Left kidney (tissue), 2 donors: ENCODE measurements around the gene LRMDA. TPM values are rescaled to one million over a fixed set of nuclear protein-coding genes. Genes with fewer than 3 reads are reported as not detected.

Source experiments
- DNase-seq: peaks from one replicate; pipeline ENCODE4 v3.0.0-alpha.2; 2013
- polyA plus RNA-seq: library from polyadenylated mRNA; unstranded; fragments of 120-200 nt; gene quantifications from one replicate; pipeline ENCODE4 v1.2.1, GENCODE V29; 2013; ENCODE audit not compliant: insufficient read length

The LRMDA gene
- polyA plus RNA-seq, 1 donor, result 18.0 TPM

GRCh38 chr10:75418293-75418692 lies 13.1 kb upstream of the LRMDA start:
- DNase-seq, result no peak

- DNase-seq, result no peak
These were observed 12.7 kb upstream of the LRMDA start for GRCh38 chr10:75418712-75419111.

- DNase-seq, result no peak
These were observed 8.5 kb upstream of the LRMDA start for GRCh38 chr10:75422913-75423312.

GRCh38 chr10:75424571-75424970 lies 6.9 kb upstream of the LRMDA start:
- no peak for DNase-seq

- DNase-seq, result no peak
These were observed 5.9 kb upstream of the LRMDA start for GRCh38 chr10:75425291-75426079.

- DNase-seq, result no peak
These were observed 4.5 kb upstream of the LRMDA start for GRCh38 chr10:75426880-75427279.

GRCh38 chr10:75427951-75428350 lies 3.5 kb upstream of the LRMDA start:
- no peak for DNase-seq

GRCh38 chr10:75428434-75429158 lies 2.8 kb upstream of the LRMDA start:
- DNase-seq, result no peak

DNA sequence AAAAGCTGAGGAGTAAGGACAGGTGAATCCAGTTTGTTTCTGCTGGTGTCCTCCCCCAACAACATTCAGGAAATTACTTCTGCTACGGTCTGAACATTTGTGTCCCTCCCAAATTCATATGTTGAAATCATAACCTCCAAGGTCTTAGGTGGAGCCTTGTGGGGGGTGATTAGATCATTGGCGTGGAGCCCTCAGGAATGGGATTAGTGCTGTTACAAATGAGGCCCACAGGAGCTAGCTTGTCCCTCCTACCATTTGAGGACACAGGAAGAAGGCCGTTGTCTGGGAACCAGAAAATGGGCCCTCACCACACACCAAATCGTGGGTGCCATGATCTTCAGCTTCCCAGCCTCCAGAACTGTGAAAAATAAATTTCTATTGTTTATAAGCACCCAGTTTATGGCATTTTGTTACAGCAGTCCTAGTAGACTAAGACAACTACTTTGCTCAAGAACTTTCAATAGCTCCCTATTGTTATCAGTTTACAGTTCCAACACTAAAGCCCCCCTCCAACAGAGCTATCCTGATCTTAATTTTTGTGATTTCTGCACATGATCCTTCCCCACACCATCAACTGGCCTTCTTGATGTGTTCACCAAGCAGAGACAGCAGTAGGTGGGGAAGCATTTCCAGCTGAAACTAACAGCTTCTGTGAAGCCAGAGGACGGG lies 2.1 kb upstream of the LRMDA start:
- DNase-seq, result no peak

DNA sequence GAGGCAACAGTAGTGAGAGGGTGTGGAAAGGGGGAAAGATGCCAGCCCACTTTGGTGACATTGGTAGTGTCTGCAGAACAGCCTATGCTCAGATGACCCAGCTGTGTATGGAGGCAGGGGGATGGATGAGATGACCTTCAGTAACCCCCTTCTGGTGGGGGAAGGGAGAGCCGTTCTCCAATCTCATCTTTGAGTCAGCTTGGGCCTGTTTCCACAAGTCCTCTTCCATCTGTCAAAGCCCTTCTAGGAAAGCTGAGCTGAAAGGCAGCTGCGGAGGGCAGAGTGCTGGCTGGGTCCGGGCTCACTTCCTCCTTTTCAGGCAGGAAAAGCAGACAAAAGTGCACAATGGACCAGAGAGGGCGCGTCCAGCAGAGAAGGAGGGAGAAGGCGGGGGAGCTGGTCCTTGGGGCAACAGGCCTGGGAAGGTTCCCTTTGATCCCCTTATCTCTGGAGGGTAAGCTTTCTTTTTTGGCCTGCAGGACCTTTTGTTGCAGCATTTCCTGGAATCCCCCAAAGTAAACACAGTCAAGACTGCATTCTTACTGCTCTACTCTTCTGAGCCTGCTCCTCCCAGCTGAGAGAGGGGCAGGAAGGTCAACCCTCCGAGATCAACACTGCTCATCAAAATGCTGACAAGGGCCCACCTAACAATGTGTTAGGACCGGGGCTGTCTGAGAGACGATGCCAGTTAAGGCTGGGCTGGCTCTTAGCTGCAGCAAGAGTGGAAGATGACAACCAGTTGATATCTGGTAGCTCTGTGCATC lies 1.2 kb upstream of the LRMDA start:
- DNase-seq, result no peak

DNA sequence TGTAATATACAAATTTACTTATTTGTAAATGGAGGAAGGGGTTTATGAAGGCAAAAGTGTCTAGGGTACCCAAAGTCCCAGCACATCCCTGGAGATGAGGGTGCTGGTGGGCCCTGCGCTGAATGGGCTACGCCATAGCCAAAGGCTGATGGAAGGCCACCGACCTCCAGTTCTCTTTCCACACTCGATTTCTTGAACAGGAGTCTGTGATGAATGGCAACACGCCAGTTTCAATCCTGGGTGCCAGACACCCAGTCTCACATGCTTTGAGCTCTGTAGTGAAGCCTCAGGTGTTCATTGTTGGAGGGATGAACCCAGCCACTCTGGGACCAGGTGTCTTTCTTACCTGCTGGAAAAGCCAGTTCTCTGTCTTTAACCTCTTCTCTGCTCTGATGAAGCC lies 752 bp downstream of the LRMDA start:
- DNase-seq, result no peak

GRCh38 chr10:75432763-75433162 lies 1.3 kb downstream of the LRMDA start:
- DNase-seq, result no peak

GRCh38 chr10:75433216-75433615 lies 1.8 kb downstream of the LRMDA start:
- no peak for DNase-seq

DNA sequence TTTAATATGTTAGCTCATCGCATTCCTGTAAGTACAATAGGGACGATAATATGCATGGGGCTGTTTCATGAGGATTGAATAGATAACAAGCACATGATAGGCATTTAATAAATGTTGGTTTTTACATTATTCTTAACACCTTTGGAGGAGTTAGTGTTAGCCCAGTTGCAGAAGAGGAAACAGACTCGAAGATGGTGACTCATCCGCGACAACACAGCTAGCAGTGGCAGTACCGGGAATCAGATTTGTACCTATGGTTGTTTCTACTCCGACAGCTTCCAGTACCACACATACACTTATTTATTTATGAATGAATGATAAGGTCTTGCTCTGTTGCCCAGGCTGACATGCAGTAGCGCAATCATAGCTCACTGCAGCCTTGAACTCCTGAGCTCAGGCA lies 2.9 kb downstream of the LRMDA start:
- DNase-seq, result no peak

- DNase-seq, result no peak
These were observed 3.9 kb downstream of the LRMDA start for GRCh38 chr10:75435291-75435690.

DNA sequence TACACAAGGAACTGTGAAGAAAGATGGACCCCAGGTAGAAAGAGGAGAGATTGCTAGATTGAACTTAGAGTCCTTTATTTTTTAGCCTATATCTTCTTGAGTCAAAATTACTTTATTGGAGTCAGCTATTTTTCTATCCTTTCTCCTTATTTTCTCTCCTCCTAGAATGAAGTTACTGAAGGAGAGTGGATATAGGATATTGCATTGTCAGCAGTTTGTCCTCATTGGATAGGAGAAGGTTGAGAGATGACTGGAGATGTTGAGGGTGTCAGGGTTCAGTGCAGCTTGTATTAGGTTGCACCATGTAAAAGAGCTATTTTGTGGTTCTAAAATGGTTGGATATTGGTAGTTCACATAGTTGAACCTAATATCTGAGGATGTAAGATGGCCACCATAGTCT lies 5.5 kb downstream of the LRMDA start:
- DNase-seq, result no peak

GRCh38 chr10:75437693-75438092 lies 6.3 kb downstream of the LRMDA start:
- DNase-seq, result no peak

DNA sequence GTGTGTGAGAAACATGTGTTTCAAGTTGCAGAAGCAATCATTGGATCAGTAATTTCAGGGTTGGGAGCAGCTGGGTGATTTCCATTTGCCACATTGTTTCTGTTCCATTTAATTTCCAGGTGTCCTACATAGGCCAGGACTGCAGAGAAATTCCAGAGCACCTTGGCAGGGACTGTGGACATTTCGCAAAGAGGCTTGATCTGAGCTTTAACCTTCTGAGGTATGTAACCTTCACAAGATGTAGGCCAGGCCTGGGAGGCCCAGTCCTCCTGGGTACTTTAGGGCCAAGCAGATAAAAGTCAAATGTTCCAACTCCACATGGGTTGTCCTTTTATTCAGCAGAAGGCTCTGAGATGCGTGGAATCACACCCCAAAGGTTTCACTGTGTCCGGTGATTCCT lies 6.9 kb downstream of the LRMDA start:
- DNase-seq, result no peak

DNA sequence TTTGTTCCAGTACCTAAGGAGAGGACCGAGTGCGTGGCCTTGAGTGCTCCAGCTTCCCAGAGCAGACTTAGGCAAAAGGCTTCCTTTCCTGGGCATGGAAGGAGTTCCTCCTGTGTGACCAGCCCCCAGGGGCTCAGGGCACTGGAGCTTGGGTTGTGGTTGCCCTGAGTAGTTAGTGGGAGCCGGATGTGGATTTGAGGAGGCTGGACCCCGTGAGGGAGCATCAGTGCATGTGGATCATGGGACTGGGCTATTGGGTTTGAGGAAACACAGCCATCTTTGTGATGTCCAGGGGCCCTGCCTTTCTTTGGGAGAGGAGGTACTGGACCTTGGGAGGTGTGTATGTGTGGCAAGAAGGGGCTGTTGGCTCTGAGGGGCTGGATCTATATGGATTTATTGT lies 8.4 kb downstream of the LRMDA start:
- no peak for DNase-seq

GRCh38 chr10:75440271-75440793 lies 8.9 kb downstream of the LRMDA start:
- no peak for DNase-seq

- no peak for DNase-seq
These were observed 9.8 kb downstream of the LRMDA start for GRCh38 chr10:75441196-75441595.

DNA sequence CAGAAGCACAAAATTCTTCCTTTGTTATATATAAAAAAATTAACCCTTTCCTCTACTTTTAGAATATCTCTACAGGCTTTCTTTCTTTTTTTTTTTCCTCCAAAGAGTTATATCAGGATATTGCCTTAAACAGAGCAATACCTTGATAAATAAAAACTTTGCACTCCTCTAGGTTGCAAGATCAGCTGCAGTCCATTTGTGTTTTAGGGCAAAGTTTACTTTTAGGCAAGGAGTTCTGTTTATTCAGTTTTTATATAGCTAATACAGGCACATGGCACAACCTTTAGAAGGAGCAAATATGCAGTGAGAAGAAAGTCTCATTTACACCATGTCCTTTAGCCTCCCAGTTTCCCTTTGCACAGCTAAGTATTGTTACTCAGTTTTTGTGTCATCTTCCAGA lies 10.3 kb downstream of the LRMDA start:
- no peak for DNase-seq
